IMR-90 (cell line): Measurements from ENCODE around the gene TNFRSF11A. TPM values are rescaled to one million over a fixed set of nuclear protein-coding genes. Genes with fewer than 3 reads are reported as not detected.

Source experiments
- ATAC-seq: fragments of 200-7000 bp; cut with Tn5 transposase; 2 replicates; pipeline ENCODE4 v1.9.1; 2020; ENCODE audit warnings: low read depth, mild to moderate bottlenecking, moderate library complexity
- BruUV-seq: library from RNA; stranded (reverse); fragments of 400-500 nt; replicated peaks from 2 replicates; lab custom pipeline; 2021; lab: Mats Ljungman, UMichigan
- CTCF ChIA-PET: fragments of 300-600 bp; formaldehyde crosslinking; extraction: SDS; loops from one replicate; lab custom pipeline; 2021; ENCODE audit warnings: antibody characterized with exemption; lab: Yijun Ruan, JAX
- POLR2A ChIA-PET: fragments of 300-600 bp; sonication (Branson Sonifier 250); formaldehyde crosslinking; loops from one replicate; lab custom pipeline; 2022; ENCODE audit warnings: antibody characterized with exemption; ENCODE audit not compliant: unreplicated experiment; lab: Charles Lee
- DNase-seq: peaks from one replicate; pipeline ENCODE4 v3.0.0; 2013
- H2AFZ ChIP-seq: replicated peaks from 2 replicates; pipeline ENCODE3; 2013; ENCODE audit warnings: low read length, mild to moderate bottlenecking; ENCODE audit not compliant: poor library complexity
- H2AK5ac ChIP-seq: 2 replicates; pipeline ENCODE4 v1.6.1; 2013; ENCODE audit warnings: low read depth, low read length, inconsistent platforms
- H2AK9ac ChIP-seq: replicated peaks from 2 replicates; pipeline ENCODE3; 2013; ENCODE audit warnings: mild to moderate bottlenecking, low read depth, low read length, moderate library complexity; ENCODE audit not compliant: poor library complexity
- H2BK120ac ChIP-seq: 2 replicates; pipeline ENCODE4 v1.6.1; 2013; ENCODE audit warnings: low read depth, low read length, inconsistent platforms
- H2BK15ac ChIP-seq: 3 replicates; pipeline ENCODE4 v1.6.1; 2013; ENCODE audit warnings: low read depth, low read length, inconsistent platforms
- H2BK20ac ChIP-seq: 2 replicates; pipeline ENCODE4 v1.6.1; 2013; ENCODE audit warnings: low read depth, mild to moderate bottlenecking, inconsistent platforms, low read length, moderate library complexity
- H2BK5ac ChIP-seq: 2 replicates; pipeline ENCODE4 v1.6.1; 2013; ENCODE audit warnings: mild to moderate bottlenecking, low read depth, low read length, inconsistent platforms; ENCODE audit not compliant: poor library complexity, severe bottlenecking
- H3K14ac ChIP-seq: replicated peaks from 2 replicates; pipeline ENCODE4 v1.6.1; 2013; ENCODE audit warnings: low read depth, low read length, inconsistent platforms
- H3K18ac ChIP-seq: 2 replicates; pipeline ENCODE4 v1.6.1; 2013; ENCODE audit warnings: low read depth, low read length, control low read depth
- H3K23ac ChIP-seq: 2 replicates; pipeline ENCODE4 v1.6.1; 2013; ENCODE audit warnings: low read depth, low read length, inconsistent platforms
- H3K27ac ChIP-seq: 2 replicates; pipeline ENCODE4 v1.5.1; 2013; ENCODE audit warnings: mild to moderate bottlenecking, control low read depth, low read length; ENCODE audit not compliant: insufficient read depth
- H3K27me3 ChIP-seq: 2 replicates; pipeline ENCODE4 v1.6.1; 2013; ENCODE audit warnings: low read length; ENCODE audit not compliant: control insufficient read depth, insufficient read depth
- H3K36me3 ChIP-seq: 2 replicates; pipeline ENCODE4 v1.6.1; 2013; ENCODE audit warnings: low read length, mixed read lengths; ENCODE audit not compliant: control insufficient read depth, insufficient read depth
- H3K4ac ChIP-seq: 2 replicates; pipeline ENCODE4 v1.6.1; 2013; ENCODE audit warnings: low read depth, low read length, inconsistent platforms
- H3K4me1 ChIP-seq: 2 replicates; pipeline ENCODE4 v1.6.1; 2013; ENCODE audit warnings: low read length, mixed read lengths; ENCODE audit not compliant: control insufficient read depth, insufficient read depth
- H3K4me2 ChIP-seq: 2 replicates; pipeline ENCODE4 v1.6.1; 2013; ENCODE audit warnings: low read depth, mild to moderate bottlenecking, control low read depth, low read length, moderate library complexity
- H3K4me3 ChIP-seq: 2 replicates; pipeline ENCODE4 v1.5.1; 2013; ENCODE audit warnings: low read depth, mild to moderate bottlenecking, control low read depth, low read length, moderate library complexity; ENCODE audit not compliant: insufficient read depth
- H3K56ac ChIP-seq: 2 replicates; pipeline ENCODE4 v1.6.1; 2013; ENCODE audit warnings: low read length, inconsistent platforms; ENCODE audit not compliant: insufficient read depth; ENCODE audit errors: extremely low read depth
- H3K79me1 ChIP-seq, 2 experiments: 2 replicates each; pipeline ENCODE4 v1.6.1; 2013; ENCODE audit warnings: low read length in 2 of 2, inconsistent platforms in 1 of 2, low read depth in 1 of 2
- H3K9ac ChIP-seq: 2 replicates; pipeline ENCODE4 v1.6.1; 2013; ENCODE audit warnings: low read depth, low read length, control low read depth
- H3K9me1 ChIP-seq: 2 replicates; pipeline ENCODE4 v1.6.1; 2013; ENCODE audit warnings: low read length, inconsistent platforms; ENCODE audit not compliant: insufficient read depth
- H3K9me3 ChIP-seq: 2 replicates; pipeline ENCODE4 v1.6.1; 2013; ENCODE audit warnings: low read length; ENCODE audit not compliant: control insufficient read depth, insufficient read depth
- H4K20me1 ChIP-seq: 2 replicates; pipeline ENCODE4 v1.6.1; 2013; ENCODE audit warnings: low read length, inconsistent platforms; ENCODE audit not compliant: insufficient read depth
- H4K5ac ChIP-seq: 2 replicates; pipeline ENCODE4 v1.6.1; 2013; ENCODE audit warnings: mild to moderate bottlenecking, low read depth, low read length, control low read depth
- H4K8ac ChIP-seq, 2 experiments: 2 replicates each; pipeline ENCODE4 v1.6.1; 2013; ENCODE audit warnings: low read depth in 2 of 2, low read length in 2 of 2, control low read depth in 1 of 2, inconsistent platforms in 1 of 2
- H4K91ac ChIP-seq: 2 replicates; pipeline ENCODE4 v1.6.1; 2013; ENCODE audit warnings: low read depth, low read length, inconsistent platforms; ENCODE audit not compliant: insufficient read depth
- BHLHE40 ChIP-seq: fragments of 150-350 bp; IDR thresholded peaks from 2 replicates; pipeline ENCODE4 v1.6.1; 2016; ENCODE audit warnings: mild to moderate bottlenecking, low read depth, low read length
- CEBPB ChIP-seq: IDR thresholded peaks from 2 replicates; pipeline ENCODE4 v1.6.1; 2012; ENCODE audit warnings: low read depth, low read length, improper control_type of control experiment
- CHD1 ChIP-seq: IDR thresholded peaks from 2 replicates; pipeline ENCODE4 v1.6.1; 2012; ENCODE audit warnings: low read depth, low read length, improper control_type of control experiment
- FOS ChIP-seq: fragments of 150-350 bp; IDR thresholded peaks from 2 replicates; pipeline ENCODE4 v1.6.1; 2016; ENCODE audit warnings: low read depth, low read length
- MXI1 ChIP-seq: IDR thresholded peaks from 2 replicates; pipeline ENCODE4 v1.6.1; 2012; ENCODE audit warnings: low read depth, mild to moderate bottlenecking, low read length, moderate library complexity, borderline replicate concordance
- NFE2L2 ChIP-seq: fragments of 150-350 bp; IDR thresholded peaks from 2 replicates; pipeline ENCODE4 v1.6.1; 2016; ENCODE audit warnings: low read depth, mild to moderate bottlenecking, low read length
- POLR2A ChIP-seq: IDR thresholded peaks from 2 replicates; pipeline ENCODE4 v1.6.1; 2012; ENCODE audit warnings: mild to moderate bottlenecking, low read depth, low read length
- RAD21 ChIP-seq: IDR thresholded peaks from 2 replicates; pipeline ENCODE4 v1.6.1; 2012; ENCODE audit warnings: low read length, improper control_type of control experiment
- RFX5 ChIP-seq: IDR thresholded peaks from 2 replicates; pipeline ENCODE4 v1.8.0; 2012; ENCODE audit warnings: low read depth, mild to moderate bottlenecking, low read length, moderate library complexity
- SMC3 ChIP-seq: fragments of 150-350 bp; IDR thresholded peaks from 2 replicates; pipeline ENCODE4 v1.6.1; 2016; ENCODE audit warnings: low read depth, mild to moderate bottlenecking, antibody characterized with exemption, low read length, moderate library complexity
- WGBS, 2 experiments: methylation state at CpG; one replicate each; pipeline versions ENCODE4 v1.1.5 to v1.1.7; 2013; ENCODE audit warnings: missing lambda C conversion rate in 2 of 2; ENCODE audit not compliant: insufficient read length in 1 of 2; ENCODE audit errors: extremely low coverage in 2 of 2; 5-methylcytosine and 5-hydroxymethylcytosine counted together
- dilution Hi-C: fragments of 300-500 bp; cut with HindIII; formaldehyde crosslinking; loops from one replicate; pipeline ENCODE4 v1.14.3; 2018; ENCODE audit warnings: low sequenced_read_pairs; ENCODE audit not compliant: unreplicated experiment
- in situ Hi-C: fragments of 300-500 bp; cut with MboI; formaldehyde crosslinking; loops from 3 replicates; pipeline ENCODE4 v1.14.3; 2019; ENCODE audit warnings: low sequenced_read_pairs, inconsistent platforms, mixed read lengths
- intact Hi-C: fragments of 100-400 bp; cut with micrococcal nuclease; formaldehyde crosslinking; loops from 2 replicates; pipeline ENCODE4 v1.10.0; 2022
- polyA plus RNA-seq, 3 experiments: library from polyadenylated mRNA; depleted of rRNA; stranded (reverse); fragments of >200 nt; gene quantifications; 2 replicates each; pipeline ENCODE4 v1.2.3, GENCODE V29; 2012; ENCODE audit warnings: low replicate concordance in 1 of 3
- total RNA-seq: library from RNA; depleted of rRNA; stranded (reverse); fragments of >200 nt; gene quantifications from 2 replicates; pipeline ENCODE4 v1.2.3, GENCODE V29; 2012
- TF ChIP-seq, protein P1 (sequence below): conservative IDR thresholded peaks from 2 replicates; pipeline ENCODE4 v1.5.1; 2012; ENCODE audit warnings: mild to moderate bottlenecking, low read depth, low read length, improper control_type of control experiment
- TF ChIP-seq, protein P2 (sequence below): fragments of 150-350 bp; IDR thresholded peaks from 2 replicates; pipeline ENCODE4 v1.6.1; 2016; ENCODE audit warnings: low read depth, mild to moderate bottlenecking, low read length, moderate library complexity, borderline replicate concordance

Gene TNFRSF11A
- total and polyA plus RNA-seq, 2 of the 4 experiments (the other 2 are of a cell fraction), result under 0.01 TPM; not detected in 1

DNA sequence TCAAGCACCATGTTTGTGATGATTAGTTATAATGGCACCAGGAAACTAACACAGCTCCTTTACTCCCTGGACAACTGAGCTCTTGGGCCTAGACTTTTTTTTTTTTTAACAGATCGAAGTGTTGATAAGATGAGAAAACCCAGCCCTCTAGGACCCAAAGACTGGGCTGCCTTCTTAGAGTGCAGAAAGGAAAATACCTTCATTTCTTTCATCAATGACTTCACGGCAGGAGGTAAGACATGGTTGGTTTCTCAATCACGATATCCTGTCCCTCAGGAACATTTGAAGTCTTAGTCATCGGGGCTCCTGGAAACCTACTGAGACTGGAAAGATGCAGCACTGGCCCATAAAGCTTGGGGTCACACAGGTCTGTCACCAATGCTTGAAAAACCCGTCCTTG is 84.7 kb downstream of the TNFRSF11A start:
- dilution Hi-C loops, result no loop called here
- H3K4ac ChIP-seq, result no peak overlapping the region

More for the DNA sequence above, 84.7 kb downstream of the TNFRSF11A start:
- H3K14ac ChIP-seq, result no peak overlapping the region
- no TSS peak for BruUV-seq
- no peak overlapping the region for H2BK5ac ChIP-seq
- H3K4me2 ChIP-seq, result no peak overlapping the region
- 61% methylated on average over 2 of the region's 5 CpGs; no CpG with 5 or more reads in 1 of the 2 experiments for WGBS, 2 experiments
- intact Hi-C loops, result no loop called here
- no peaks in the 10 kb centered on the region for H3K4me1 ChIP-seq
- peaks cover 2% of the 10 kb centered on the region; the same call in 1 of the 2 replicates for H3K9me3 ChIP-seq
- no peak overlapping the region for H3K9ac ChIP-seq
- H4K91ac ChIP-seq, result no peak overlapping the region
- CTCF ChIA-PET, result no interaction called here
- no peak overlapping the region for H3K18ac ChIP-seq
- H4K20me1 ChIP-seq, result no peaks in the 10 kb centered on the region
- no peak overlapping the region for H2AK9ac ChIP-seq
- H4K8ac ChIP-seq, result no peak overlapping the region
- H4K5ac ChIP-seq, result no peak overlapping the region
- H2AK5ac ChIP-seq, result no peak overlapping the region
- no peaks in the 10 kb centered on the region for H3K79me1 ChIP-seq
- H3K4me3 ChIP-seq, result no peak overlapping the region
- no peaks in the 10 kb centered on the region for H3K36me3 ChIP-seq
- H2AFZ ChIP-seq, result no peak overlapping the region
- H3K56ac ChIP-seq, result no peak overlapping the region
- no peak for ATAC-seq
- no peak overlapping the region for H2BK15ac ChIP-seq
- peaks cover 7% of the 10 kb centered on the region for H3K27me3 ChIP-seq
- H2BK120ac ChIP-seq, result no peak overlapping the region
- POLR2A ChIA-PET, result no interaction called here
- DNase-seq, result no peak
- H3K23ac ChIP-seq, result no peak overlapping the region
- no peaks in the 10 kb centered on the region for H3K9me1 ChIP-seq
- no peak overlapping the region for H2BK20ac ChIP-seq
- no peak overlapping the region for H3K27ac ChIP-seq
- TF ChIP-seq POLR2A (no peak), CEBPB (no peak), RAD21 (no peak), FOS (no peak), BHLHE40 (no peak), RFX5 (no peak), MXI1 (no peak), CHD1 (no peak), NFE2L2 (no peak), SMC3 (no peak)
- TF ChIP-seq, protein P1, sequence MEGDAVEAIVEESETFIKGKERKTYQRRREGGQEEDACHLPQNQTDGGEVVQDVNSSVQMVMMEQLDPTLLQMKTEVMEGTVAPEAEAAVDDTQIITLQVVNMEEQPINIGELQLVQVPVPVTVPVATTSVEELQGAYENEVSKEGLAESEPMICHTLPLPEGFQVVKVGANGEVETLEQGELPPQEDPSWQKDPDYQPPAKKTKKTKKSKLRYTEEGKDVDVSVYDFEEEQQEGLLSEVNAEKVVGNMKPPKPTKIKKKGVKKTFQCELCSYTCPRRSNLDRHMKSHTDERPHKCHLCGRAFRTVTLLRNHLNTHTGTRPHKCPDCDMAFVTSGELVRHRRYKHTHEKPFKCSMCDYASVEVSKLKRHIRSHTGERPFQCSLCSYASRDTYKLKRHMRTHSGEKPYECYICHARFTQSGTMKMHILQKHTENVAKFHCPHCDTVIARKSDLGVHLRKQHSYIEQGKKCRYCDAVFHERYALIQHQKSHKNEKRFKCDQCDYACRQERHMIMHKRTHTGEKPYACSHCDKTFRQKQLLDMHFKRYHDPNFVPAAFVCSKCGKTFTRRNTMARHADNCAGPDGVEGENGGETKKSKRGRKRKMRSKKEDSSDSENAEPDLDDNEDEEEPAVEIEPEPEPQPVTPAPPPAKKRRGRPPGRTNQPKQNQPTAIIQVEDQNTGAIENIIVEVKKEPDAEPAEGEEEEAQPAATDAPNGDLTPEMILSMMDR, result no peak
- TF ChIP-seq, protein P2, sequence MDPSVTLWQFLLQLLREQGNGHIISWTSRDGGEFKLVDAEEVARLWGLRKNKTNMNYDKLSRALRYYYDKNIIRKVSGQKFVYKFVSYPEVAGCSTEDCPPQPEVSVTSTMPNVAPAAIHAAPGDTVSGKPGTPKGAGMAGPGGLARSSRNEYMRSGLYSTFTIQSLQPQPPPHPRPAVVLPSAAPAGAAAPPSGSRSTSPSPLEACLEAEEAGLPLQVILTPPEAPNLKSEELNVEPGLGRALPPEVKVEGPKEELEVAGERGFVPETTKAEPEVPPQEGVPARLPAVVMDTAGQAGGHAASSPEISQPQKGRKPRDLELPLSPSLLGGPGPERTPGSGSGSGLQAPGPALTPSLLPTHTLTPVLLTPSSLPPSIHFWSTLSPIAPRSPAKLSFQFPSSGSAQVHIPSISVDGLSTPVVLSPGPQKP, result no peak
- in situ Hi-C loops, result no loop called here
